ENCODE results near the gene NFAT5.

DNA sequence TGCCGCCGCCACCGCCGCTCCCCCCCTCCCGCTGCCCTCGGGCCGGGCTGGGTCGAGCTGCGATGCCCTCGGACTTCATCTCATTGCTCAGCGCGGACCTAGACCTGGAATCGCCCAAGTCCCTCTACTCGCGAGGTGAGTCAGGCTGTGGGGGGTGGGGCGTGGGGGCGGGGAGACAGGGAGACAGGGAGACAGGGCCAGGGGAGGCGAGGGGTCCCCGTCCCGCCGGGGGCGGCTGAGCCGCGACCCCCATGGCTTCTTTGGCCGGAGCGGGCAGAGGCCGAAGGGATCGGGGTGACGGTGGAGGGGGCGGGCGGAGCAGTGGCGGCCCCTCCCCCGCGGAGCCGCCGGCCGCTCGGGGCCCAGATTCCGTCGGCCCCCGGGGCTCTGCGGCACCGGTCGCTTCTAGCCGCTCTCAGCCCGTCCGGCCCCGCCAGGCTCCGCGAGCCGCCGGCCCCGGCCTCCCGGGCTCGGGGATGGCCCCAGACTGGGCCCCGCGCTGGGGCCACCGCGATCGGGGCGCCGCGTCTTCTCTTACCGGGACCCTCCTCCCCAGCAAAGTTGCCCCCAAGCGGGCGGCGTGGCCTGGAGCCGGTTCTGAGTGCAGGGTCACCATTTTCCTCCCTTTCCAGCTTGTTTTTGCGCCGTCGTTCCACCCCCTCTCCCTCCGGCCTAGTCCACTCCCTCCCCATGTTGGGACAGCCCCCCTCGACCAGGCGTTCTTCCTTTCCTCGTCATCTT lies 644 bp downstream of the NFAT5 start:
- TF ChIP-seq, protein P1, sequence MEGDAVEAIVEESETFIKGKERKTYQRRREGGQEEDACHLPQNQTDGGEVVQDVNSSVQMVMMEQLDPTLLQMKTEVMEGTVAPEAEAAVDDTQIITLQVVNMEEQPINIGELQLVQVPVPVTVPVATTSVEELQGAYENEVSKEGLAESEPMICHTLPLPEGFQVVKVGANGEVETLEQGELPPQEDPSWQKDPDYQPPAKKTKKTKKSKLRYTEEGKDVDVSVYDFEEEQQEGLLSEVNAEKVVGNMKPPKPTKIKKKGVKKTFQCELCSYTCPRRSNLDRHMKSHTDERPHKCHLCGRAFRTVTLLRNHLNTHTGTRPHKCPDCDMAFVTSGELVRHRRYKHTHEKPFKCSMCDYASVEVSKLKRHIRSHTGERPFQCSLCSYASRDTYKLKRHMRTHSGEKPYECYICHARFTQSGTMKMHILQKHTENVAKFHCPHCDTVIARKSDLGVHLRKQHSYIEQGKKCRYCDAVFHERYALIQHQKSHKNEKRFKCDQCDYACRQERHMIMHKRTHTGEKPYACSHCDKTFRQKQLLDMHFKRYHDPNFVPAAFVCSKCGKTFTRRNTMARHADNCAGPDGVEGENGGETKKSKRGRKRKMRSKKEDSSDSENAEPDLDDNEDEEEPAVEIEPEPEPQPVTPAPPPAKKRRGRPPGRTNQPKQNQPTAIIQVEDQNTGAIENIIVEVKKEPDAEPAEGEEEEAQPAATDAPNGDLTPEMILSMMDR (IDR thresholded peaks at IDR 0.05) = no peak
- TF ChIP-seq POLR2A (IDR thresholded peaks at IDR 0.05) = peak in 1 of 2 donors; percentile 21
